Keratinocyte (primary cell): ENCODE results near the gene SURF1. TPM values are rescaled to one million over a fixed set of nuclear protein-coding genes. Genes with fewer than 3 reads are reported as not detected.

Source experiments
- DNase-seq: peaks from one replicate; pipeline ENCODE4 v3.0.0-alpha.2; 2011; ENCODE audit warnings: low read depth, missing footprints, low spot score
- FAIRE-seq: peaks from 2 replicates; lab custom pipeline; 2011; peaks lifted over from hg19 to GRCh38; lab: Jason Lieb, UNC
- H2AFZ ChIP-seq: 2 replicates; pipeline ENCODE4 v1.6.0; 2012; ENCODE audit warnings: low read length, control low read depth, inconsistent platforms; ENCODE audit not compliant: control insufficient read depth
- H3K27ac ChIP-seq: 2 replicates; pipeline ENCODE4 v1.5.1; 2011; ENCODE audit warnings: low read length; ENCODE audit not compliant: control insufficient read depth, insufficient read depth
- H3K27me3 ChIP-seq: 3 replicates; pipeline ENCODE4 v1.6.0; 2011; ENCODE audit warnings: low read length; ENCODE audit not compliant: control insufficient read depth, insufficient read depth; ENCODE audit errors: extremely low read depth
- H3K36me3 ChIP-seq, 2 experiments: 2 replicates in 1 of 2; 3 replicates in 1 of 2; pipeline ENCODE4 v1.5.1; 2011; ENCODE audit warnings: low read length in 2 of 2, mild to moderate bottlenecking in 1 of 2; ENCODE audit not compliant: control insufficient read depth in 2 of 2, insufficient read depth in 2 of 2; ENCODE audit errors: extremely low read depth in 1 of 2
- H3K4me1 ChIP-seq: 3 replicates; pipeline ENCODE4 v1.5.1; 2011; ENCODE audit warnings: low read length; ENCODE audit not compliant: control insufficient read depth, insufficient read depth; ENCODE audit errors: extremely low read depth
- H3K4me2 ChIP-seq: 3 replicates; pipeline ENCODE4 v1.6.0; 2011; ENCODE audit warnings: low read depth, low read length; ENCODE audit not compliant: control insufficient read depth, insufficient read depth; ENCODE audit errors: extremely low read depth
- H3K4me3 ChIP-seq, 3 experiments: fragments of 200-600 bp in 1 of 3; sonication (generic) in 1 of 3; 2 replicates in 2 of 3; 3 replicates in 1 of 3; pipeline ENCODE4 v1.5.1; 2011 to 2016; ENCODE audit warnings: low read length in 3 of 3, mild to moderate bottlenecking in 3 of 3, control low read depth in 2 of 3, inconsistent platforms in 1 of 3, low read depth in 1 of 3, mixed read lengths in 1 of 3, mixed run types in 1 of 3, moderate library complexity in 1 of 3; ENCODE audit not compliant: control insufficient read depth in 2 of 3, insufficient read depth in 2 of 3; ENCODE audit errors: extremely low read depth in 1 of 3
- H3K79me2 ChIP-seq: 2 replicates; pipeline ENCODE4 v1.6.0; 2012; ENCODE audit warnings: low read length; ENCODE audit not compliant: control insufficient read depth, insufficient read depth
- H3K9ac ChIP-seq: 3 replicates; pipeline ENCODE4 v1.6.0; 2011; ENCODE audit warnings: low read length; ENCODE audit not compliant: control insufficient read depth, insufficient read depth; ENCODE audit errors: extremely low read depth
- H3K9me1 ChIP-seq: 3 replicates; pipeline ENCODE4 v1.6.0; 2011; ENCODE audit warnings: low read length; ENCODE audit not compliant: control insufficient read depth, insufficient read depth; ENCODE audit errors: extremely low read depth
- H3K9me3 ChIP-seq: 2 replicates; pipeline ENCODE4 v1.5.1; 2012; ENCODE audit warnings: low read depth, low read length; ENCODE audit not compliant: control insufficient read depth
- H4K20me1 ChIP-seq: 3 replicates; pipeline ENCODE4 v1.6.0; 2011; ENCODE audit warnings: low read length; ENCODE audit not compliant: control insufficient read depth, insufficient read depth; ENCODE audit errors: extremely low read depth
- CTCF ChIP-seq, 3 experiments: IDR thresholded peaks in 1 of 3; conservative IDR thresholded peaks in 1 of 3; optimal IDR thresholded peaks in 1 of 3; 2 replicates in 2 of 3; 3 replicates in 1 of 3; pipeline versions ENCODE3 to v1.5.1; 2011; ENCODE audit warnings: low read length in 3 of 3, mild to moderate bottlenecking in 3 of 3, moderate library complexity in 2 of 3, control low read depth in 1 of 3, inconsistent platforms in 1 of 3; ENCODE audit not compliant: insufficient read depth in 2 of 3; ENCODE audit errors: extremely low read depth in 1 of 3
- EZH2 ChIP-seq: IDR thresholded peaks from one replicate; pipeline ENCODE4 v1.6.1; 2012; ENCODE audit warnings: inconsistent platforms, mild to moderate bottlenecking, low read length, moderate library complexity
- dilution Hi-C: fragments of 300-500 bp; cut with MboI; formaldehyde crosslinking; loops from one replicate; pipeline ENCODE4 v1.7.0; 2020; ENCODE audit warnings: low sequenced_read_pairs; ENCODE audit not compliant: extremely low pct_ligation_motif_present
- polyA plus RNA-seq, 5 experiments: library from polyadenylated mRNA; depleted of rRNA in 3 of 5; stranded (reverse) in 3 of 5; stranded (forward) in 1 of 5; unstranded in 1 of 5; fragments of >200 nt; gene quantifications; 1 replicate in 1 of 5; 2 replicates in 3 of 5; 3 replicates in 1 of 5; pipeline versions ENCODE4 v1.2.1 to v1.2.3, GENCODE V29; 2011 to 2012; ENCODE audit warnings: missing spikeins in 2 of 5, low read depth in 1 of 5, low replicate concordance in 1 of 5

SURF1 gene
- polyA plus RNA-seq, 1 donor (not counting 4 experiments of a cell fraction or from before 2014, with no cell fraction given) = 31.1 TPM

GRCh38 chr9:133369933-133370332, 13.6 kb upstream of the SURF1 start:
- H4K20me1 ChIP-seq = peaks cover 62% of the 10 kb centered on the region
- H3K9me1 ChIP-seq = peaks cover 8% of the 10 kb centered on the region
- no peaks in the 10 kb centered on the region for H3K9me3 ChIP-seq
- no peaks in the 10 kb centered on the region for H3K27me3 ChIP-seq
- no peak overlapping the region for H2AFZ ChIP-seq
- peaks cover 64% of the 10 kb centered on the region for H3K4me1 ChIP-seq
- TF ChIP-seq CTCF (optimal IDR thresholded peaks at IDR 0.05 in 1 of 3, IDR thresholded peaks at IDR 0.05 in 1 of 3, conservative IDR thresholded peaks at IDR 0.05 in 1 of 3; ENCODE audit: extremely low read depth in 1 of 3, insufficient read depth in 2 of 3, low read length in 3 of 3) = no peak
- no peak for TF ChIP-seq EZH2
- no peak for FAIRE-seq
- DNase-seq = no peak
- dilution Hi-C loops = no loop called here
- H3K27ac ChIP-seq = no peak overlapping the region
- H3K4me2 ChIP-seq = no peak overlapping the region
- H3K9ac ChIP-seq = no peak overlapping the region
- peaks cover 34 to 55% of the 10 kb centered on the region in 2 experiments for H3K36me3 ChIP-seq
- H3K79me2 ChIP-seq = peaks cover 93% of the 10 kb centered on the region
- H3K4me3 ChIP-seq = no peak overlapping the region

GRCh38 chr9:133369422-133369821, 13.1 kb upstream of the SURF1 start:
- Histone ChIP-seq H3K9me3 (no peaks in the 10 kb centered on the region), H3K9me1 (peaks cover 8% of the 10 kb centered on the region), H3K79me2 (peaks cover 88% of the 10 kb centered on the region), H3K27ac (no peak overlapping the region), H3K4me2 (no peak overlapping the region), H3K9ac (no peak overlapping the region), H3K4me3 (no peak overlapping the region), H2AFZ (no peak overlapping the region), H3K4me1 (peaks cover 66% of the 10 kb centered on the region), H3K36me3 (peaks cover 34 to 56% of the 10 kb centered on the region in 2 experiments), H4K20me1 (peaks cover 63% of the 10 kb centered on the region), H3K27me3 (no peaks in the 10 kb centered on the region)
- TF ChIP-seq EZH2 = no peak
- no peak for TF ChIP-seq CTCF (optimal IDR thresholded peaks at IDR 0.05 in 1 of 3, IDR thresholded peaks at IDR 0.05 in 1 of 3, conservative IDR thresholded peaks at IDR 0.05 in 1 of 3; ENCODE audit: extremely low read depth in 1 of 3, insufficient read depth in 2 of 3, low read length in 3 of 3)
- dilution Hi-C loops = no loop called here
- FAIRE-seq (no peak), DNase-seq (no peak)
